GM12878 (cell line): ENCODE measurements around the gene HMX2. TPM values are rescaled to one million over a fixed set of nuclear protein-coding genes. Genes with fewer than 3 reads are reported as not detected.

Experiments
- BMI1 ChIP-seq: fragments of 450-650 bp; IDR thresholded peaks from 2 replicates; pipeline ENCODE4 v1.6.1; 2016; ENCODE audit warnings: mild to moderate bottlenecking, moderate library complexity, borderline replicate concordance
- BRCA1 ChIP-seq: IDR thresholded peaks from 2 replicates; pipeline ENCODE4 v1.6.1; 2011; ENCODE audit warnings: low read depth, low read length, improper control_type of control experiment
- CBFB ChIP-seq: IDR thresholded peaks from 2 replicates; pipeline ENCODE4 v1.6.1; 2016; ENCODE audit warnings: antibody characterized with exemption, low read depth
- CBX3 ChIP-seq: fragments of 200-600 bp; sonication (generic); IDR thresholded peaks from 2 replicates; pipeline ENCODE4 v1.6.1; 2016; ENCODE audit warnings: low read depth, borderline replicate concordance
- EZH2 ChIP-seq: IDR thresholded peaks from 2 replicates; pipeline ENCODE4 v1.6.1; 2012; ENCODE audit warnings: low read depth, mild to moderate bottlenecking, control low read depth, inconsistent platforms, low read length, borderline replicate concordance; ENCODE audit not compliant: control insufficient read depth
- KLF5 ChIP-seq: fragments of 450-650 bp; IDR thresholded peaks from 2 replicates; pipeline ENCODE4 v1.6.1; 2014; ENCODE audit warnings: mild to moderate bottlenecking; ENCODE audit not compliant: partially characterized antibody
- MYC ChIP-seq: IDR thresholded peaks from 2 replicates; pipeline ENCODE4 v1.6.1; 2011; ENCODE audit warnings: mild to moderate bottlenecking, low read length, moderate library complexity, inconsistent platforms; ENCODE audit not compliant: insufficient read depth, insufficient replicate concordance, insufficient read length, severe bottlenecking
- NFYB ChIP-seq: IDR thresholded peaks from 2 replicates; pipeline ENCODE4 v1.6.1; 2011; ENCODE audit warnings: low read depth, mild to moderate bottlenecking, low read length, improper control_type of control experiment, moderate library complexity; ENCODE audit not compliant: insufficient read depth
- PKNOX1 ChIP-seq: fragments of 450-650 bp; IDR thresholded peaks from 2 replicates; pipeline ENCODE4 v1.6.1; 2016; ENCODE audit warnings: mild to moderate bottlenecking
- POU2F2 ChIP-seq: IDR thresholded peaks from 3 replicates; pipeline ENCODE4 v1.6.1; 2011; ENCODE audit warnings: low read depth, mild to moderate bottlenecking, low read length, borderline replicate concordance
- RAD21 ChIP-seq: IDR thresholded peaks from 2 replicates; pipeline ENCODE4 v1.6.1; 2011; ENCODE audit warnings: mild to moderate bottlenecking, low read depth, low read length, moderate library complexity; ENCODE audit not compliant: insufficient read depth
- RELB ChIP-seq: fragments of 450-650 bp; IDR thresholded peaks from 2 replicates; pipeline ENCODE4 v1.6.1; 2017; ENCODE audit warnings: low read depth, mild to moderate bottlenecking, moderate library complexity
- SRF ChIP-seq, 2 experiments: IDR thresholded peaks; 2 replicates each; pipeline ENCODE4 v1.6.1; 2011; ENCODE audit warnings: low read depth in 2 of 2, low read length in 2 of 2, mild to moderate bottlenecking in 1 of 2, moderate library complexity in 1 of 2
- STAT1 ChIP-seq: fragments of 450-650 bp; conservative IDR thresholded peaks from 2 replicates; pipeline ENCODE4 v1.6.1; 2014; ENCODE audit warnings: antibody characterized with exemption, mild to moderate bottlenecking
- TAF1 ChIP-seq: IDR thresholded peaks from 2 replicates; pipeline ENCODE4 v1.6.1; 2011; ENCODE audit warnings: mild to moderate bottlenecking, low read depth, low read length, borderline replicate concordance
- TARDBP ChIP-seq: IDR thresholded peaks from 2 replicates; pipeline ENCODE4 v1.6.1; 2016; ENCODE audit warnings: borderline replicate concordance
- TCF12 ChIP-seq: IDR thresholded peaks from 2 replicates; pipeline ENCODE4 v1.6.1; 2011; ENCODE audit warnings: low read depth, mild to moderate bottlenecking, low read length
- polyA plus RNA-seq, 11 experiments: library from polyadenylated mRNA; depleted of rRNA in 4 of 11; unstranded in 6 of 11; stranded (reverse) in 5 of 11; fragments of >200 nt; fragmentation: Nextera tagmentation in 4 of 11; fragmentation: Illumina TruSeq in 1 of 11; extraction: Ambion mirVana in 4 of 11; extraction: Trizol in 1 of 11; gene quantifications; 1 replicate in 1 of 11; 2 replicates in 10 of 11; pipeline versions ENCODE4 v1.2.1 to v1.2.3, GENCODE V29; 2011 to 2016; ENCODE audit warnings: inconsistent platforms in 2 of 11, missing spikeins in 2 of 11, low read depth in 1 of 11
- total RNA-seq, 4 experiments: library from RNA; depleted of rRNA in 3 of 4; stranded (reverse); fragments of >200 nt in 3 of 4; fragmentation: Illumina TruSeq in 1 of 4; extraction: Trizol in 1 of 4; gene quantifications; 2 replicates each; pipeline versions ENCODE4 v1.2.1 to v1.2.3, GENCODE V29; 2013 to 2021
- TF ChIP-seq, protein P1 (sequence below): fragments of 450-650 bp; IDR thresholded peaks from 2 replicates; pipeline ENCODE4 v1.6.1; 2017; ENCODE audit warnings: antibody characterized with exemption, mild to moderate bottlenecking, moderate library complexity
- TF ChIP-seq, protein P2 (sequence below): fragments of 450-650 bp; IDR thresholded peaks from 2 replicates; pipeline ENCODE4 v1.6.1; 2018; ENCODE audit warnings: mild to moderate bottlenecking, low read depth, moderate library complexity; ENCODE audit not compliant: partially characterized antibody
- TF ChIP-seq, protein P3 (sequence below): fragments of 450-650 bp; IDR thresholded peaks from 2 replicates; pipeline ENCODE4 v1.6.1; 2014; ENCODE audit warnings: mild to moderate bottlenecking

The HMX2 gene
- total and polyA plus RNA-seq, 10 of the 15 experiments (the other 5 are each of a cell fraction or from before 2014, with no cell fraction given) = 1.4 to 31.3 (median 16.8) TPM; not detected in 1

DNA sequence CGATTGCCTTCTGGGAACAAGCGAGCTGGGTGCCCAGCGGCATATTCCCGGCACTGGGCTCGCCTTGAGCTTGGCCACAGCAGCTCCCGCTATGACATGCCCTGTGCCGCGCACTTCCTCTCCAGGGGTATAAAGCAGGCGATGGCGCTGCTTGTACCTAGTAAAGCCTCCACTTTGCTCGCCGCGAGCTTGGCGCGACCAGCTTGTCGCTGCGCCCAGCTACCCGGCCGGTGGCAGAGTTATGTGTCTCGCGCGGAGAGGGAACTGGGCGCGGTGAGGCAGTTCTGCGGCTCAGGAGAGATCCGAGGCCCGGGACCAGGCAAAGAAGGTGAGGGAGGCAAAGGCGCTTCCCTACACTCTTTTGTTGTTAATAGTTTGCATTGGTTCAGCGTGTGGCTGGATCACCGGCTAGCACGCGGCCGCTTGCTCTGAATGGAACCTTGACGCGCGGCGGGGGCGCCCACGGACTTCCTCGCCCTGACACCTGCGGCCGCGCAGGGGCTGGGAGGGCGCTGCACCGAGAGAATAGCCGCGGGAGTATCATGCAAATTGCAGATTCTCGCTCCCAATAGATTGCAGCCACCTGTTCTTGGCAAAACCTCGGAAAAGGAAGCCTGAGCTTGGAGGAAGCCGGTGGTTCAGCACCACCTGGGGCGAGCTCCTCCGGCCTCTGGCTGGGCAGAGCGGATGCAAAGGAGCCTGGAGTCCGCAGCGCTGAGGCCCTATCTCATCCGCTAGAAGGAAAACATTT is 3.2 kb downstream of the HMX2 start (continued):
- TF ChIP-seq, protein P1, sequence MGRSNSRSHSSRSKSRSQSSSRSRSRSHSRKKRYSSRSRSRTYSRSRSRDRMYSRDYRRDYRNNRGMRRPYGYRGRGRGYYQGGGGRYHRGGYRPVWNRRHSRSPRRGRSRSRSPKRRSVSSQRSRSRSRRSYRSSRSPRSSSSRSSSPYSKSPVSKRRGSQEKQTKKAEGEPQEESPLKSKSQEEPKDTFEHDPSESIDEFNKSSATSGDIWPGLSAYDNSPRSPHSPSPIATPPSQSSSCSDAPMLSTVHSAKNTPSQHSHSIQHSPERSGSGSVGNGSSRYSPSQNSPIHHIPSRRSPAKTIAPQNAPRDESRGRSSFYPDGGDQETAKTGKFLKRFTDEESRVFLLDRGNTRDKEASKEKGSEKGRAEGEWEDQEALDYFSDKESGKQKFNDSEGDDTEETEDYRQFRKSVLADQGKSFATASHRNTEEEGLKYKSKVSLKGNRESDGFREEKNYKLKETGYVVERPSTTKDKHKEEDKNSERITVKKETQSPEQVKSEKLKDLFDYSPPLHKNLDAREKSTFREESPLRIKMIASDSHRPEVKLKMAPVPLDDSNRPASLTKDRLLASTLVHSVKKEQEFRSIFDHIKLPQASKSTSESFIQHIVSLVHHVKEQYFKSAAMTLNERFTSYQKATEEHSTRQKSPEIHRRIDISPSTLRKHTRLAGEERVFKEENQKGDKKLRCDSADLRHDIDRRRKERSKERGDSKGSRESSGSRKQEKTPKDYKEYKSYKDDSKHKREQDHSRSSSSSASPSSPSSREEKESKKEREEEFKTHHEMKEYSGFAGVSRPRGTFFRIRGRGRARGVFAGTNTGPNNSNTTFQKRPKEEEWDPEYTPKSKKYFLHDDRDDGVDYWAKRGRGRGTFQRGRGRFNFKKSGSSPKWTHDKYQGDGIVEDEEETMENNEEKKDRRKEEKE = no peak
- TF ChIP-seq STAT1 (no peak), TARDBP (no peak), MYC (no peak), EZH2 (no peak), POU2F2 (peak; percentile 33; the same call in 1 of the 3 replicates), SRF (IDR thresholded peaks at IDR 0.05; ENCODE audit: low read depth in 2 of 2, low read length in 2 of 2) (no peak), CBX3 (no peak), RAD21 (no peak), TCF12 (0 out of 2 replicates have a peak, but pooled peaks have one; percentile 10), RELB (no peak), KLF5 (no peak), NFYB (0 out of 2 replicates have a peak, but pooled peaks have one; percentile 50), CBFB (no peak), PKNOX1 (no peak), BRCA1 (no peak), BMI1 (no peak), TAF1 (no peak)
- TF ChIP-seq, protein P2, sequence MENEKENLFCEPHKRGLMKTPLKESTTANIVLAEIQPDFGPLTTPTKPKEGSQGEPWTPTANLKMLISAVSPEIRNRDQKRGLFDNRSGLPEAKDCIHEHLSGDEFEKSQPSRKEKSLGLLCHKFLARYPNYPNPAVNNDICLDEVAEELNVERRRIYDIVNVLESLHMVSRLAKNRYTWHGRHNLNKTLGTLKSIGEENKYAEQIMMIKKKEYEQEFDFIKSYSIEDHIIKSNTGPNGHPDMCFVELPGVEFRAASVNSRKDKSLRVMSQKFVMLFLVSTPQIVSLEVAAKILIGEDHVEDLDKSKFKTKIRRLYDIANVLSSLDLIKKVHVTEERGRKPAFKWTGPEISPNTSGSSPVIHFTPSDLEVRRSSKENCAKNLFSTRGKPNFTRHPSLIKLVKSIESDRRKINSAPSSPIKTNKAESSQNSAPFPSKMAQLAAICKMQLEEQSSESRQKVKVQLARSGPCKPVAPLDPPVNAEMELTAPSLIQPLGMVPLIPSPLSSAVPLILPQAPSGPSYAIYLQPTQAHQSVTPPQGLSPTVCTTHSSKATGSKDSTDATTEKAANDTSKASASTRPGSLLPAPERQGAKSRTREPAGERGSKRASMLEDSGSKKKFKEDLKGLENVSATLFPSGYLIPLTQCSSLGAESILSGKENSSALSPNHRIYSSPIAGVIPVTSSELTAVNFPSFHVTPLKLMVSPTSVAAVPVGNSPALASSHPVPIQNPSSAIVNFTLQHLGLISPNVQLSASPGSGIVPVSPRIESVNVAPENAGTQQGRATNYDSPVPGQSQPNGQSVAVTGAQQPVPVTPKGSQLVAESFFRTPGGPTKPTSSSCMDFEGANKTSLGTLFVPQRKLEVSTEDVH = no peak
- TF ChIP-seq, protein P3, sequence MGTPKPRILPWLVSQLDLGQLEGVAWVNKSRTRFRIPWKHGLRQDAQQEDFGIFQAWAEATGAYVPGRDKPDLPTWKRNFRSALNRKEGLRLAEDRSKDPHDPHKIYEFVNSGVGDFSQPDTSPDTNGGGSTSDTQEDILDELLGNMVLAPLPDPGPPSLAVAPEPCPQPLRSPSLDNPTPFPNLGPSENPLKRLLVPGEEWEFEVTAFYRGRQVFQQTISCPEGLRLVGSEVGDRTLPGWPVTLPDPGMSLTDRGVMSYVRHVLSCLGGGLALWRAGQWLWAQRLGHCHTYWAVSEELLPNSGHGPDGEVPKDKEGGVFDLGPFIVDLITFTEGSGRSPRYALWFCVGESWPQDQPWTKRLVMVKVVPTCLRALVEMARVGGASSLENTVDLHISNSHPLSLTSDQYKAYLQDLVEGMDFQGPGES = no peak
